ENCODE measurements around the gene LSS. TPM values are rescaled to one million over a fixed set of nuclear protein-coding genes. Genes with fewer than 3 reads are reported as not detected.

Gene LSS
- total and polyA plus RNA-seq, 2 of the 4 experiments (the other 2 are of a cell fraction): 43.4 to 58.1 TPM

DNA sequence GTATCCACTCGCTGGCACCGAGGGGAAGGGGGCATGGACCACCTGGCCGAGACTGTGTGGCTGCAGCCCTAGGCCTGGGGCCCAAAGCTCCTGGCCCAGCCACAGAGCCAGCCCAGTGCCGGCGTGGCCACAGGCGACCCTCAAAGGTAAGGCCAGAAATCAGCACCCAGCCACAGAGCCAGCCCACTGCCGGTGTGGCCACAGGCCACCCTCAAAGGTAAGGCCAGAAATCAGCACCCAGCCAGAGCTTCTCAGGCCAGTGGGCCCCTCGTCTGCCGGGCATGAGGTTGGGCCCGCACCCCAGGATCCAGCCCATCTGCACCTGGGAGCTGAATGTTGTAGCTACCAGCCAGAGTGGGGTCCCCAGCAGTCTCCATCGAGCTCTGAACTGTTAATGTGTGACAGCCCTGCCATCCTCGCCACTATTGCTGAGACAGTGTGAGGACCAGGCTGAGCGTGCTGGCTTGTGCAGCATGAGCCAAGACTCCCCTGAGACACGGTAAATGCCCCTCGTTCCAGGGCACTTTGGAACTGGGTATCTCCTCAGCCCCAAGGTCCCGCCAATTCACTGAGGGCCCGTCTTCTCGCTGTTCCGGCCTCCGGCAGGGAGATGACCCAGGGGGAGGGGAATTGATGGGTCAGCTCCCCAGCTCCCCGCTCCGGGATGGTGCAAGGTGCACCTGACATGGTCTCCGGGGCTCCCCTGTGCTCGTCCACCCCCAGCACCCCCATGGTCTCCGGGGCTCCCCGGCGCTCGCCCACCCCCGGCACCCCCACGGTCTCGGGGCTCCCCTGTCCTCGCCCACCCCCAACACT lies 68.5 kb downstream of the LSS start:
- H2BK20ac ChIP-seq (ENCODE audit: low read depth, low read length): no peak overlapping the region
- no peaks in the 10 kb centered on the region for H4K20me1 ChIP-seq (ENCODE audit: insufficient read depth, low read length)
- no peak overlapping the region for H3K27ac ChIP-seq (ENCODE audit: insufficient read depth, low read length)
- H3K4me2 ChIP-seq (ENCODE audit: low read depth, low read length): no peak overlapping the region
- no peak overlapping the region for H2BK5ac ChIP-seq (ENCODE audit: low read depth, low read length, poor library complexity, severe bottlenecking)
- H3K9ac ChIP-seq (ENCODE audit: low read depth, low read length): no peak overlapping the region
- H2AFZ ChIP-seq (replicated peaks; ENCODE audit: low read length, poor library complexity): peak overlapping the region; percentile 32
- ChIA-PET CTCF (no interaction called here), POLR2A (ENCODE audit: unreplicated experiment) (no interaction called here)
- no peak overlapping the region for H4K8ac ChIP-seq (ENCODE audit: low read depth in 2 of 2, low read length in 2 of 2)
- H2BK15ac ChIP-seq (ENCODE audit: low read depth, low read length): no peak overlapping the region
- H3K4ac ChIP-seq (ENCODE audit: low read depth, low read length): no peak overlapping the region
- no peak overlapping the region for H2BK120ac ChIP-seq (ENCODE audit: low read depth, low read length)
- H3K18ac ChIP-seq (ENCODE audit: low read depth, low read length): no peak overlapping the region
- no peak overlapping the region for H3K4me3 ChIP-seq (ENCODE audit: insufficient read depth, low read depth, low read length)
- ATAC-seq (ENCODE audit: low read depth) (no peak), DNase-seq (no peak)
- 92% methylated on average over 16 of the region's 32 CpGs; no CpG with 5 or more reads in 1 of the 2 experiments for WGBS, 2 experiments (ENCODE audit: extremely low coverage in 2 of 2, insufficient read length in 1 of 2)
- H3K36me3 ChIP-seq (ENCODE audit: control insufficient read depth, insufficient read depth, low read length): peaks cover 5% of the 10 kb centered on the region
- 0 out of 2 replicates have a peak, but pooled peaks cover 3% of the 10 kb centered on the region for H3K9me1 ChIP-seq (ENCODE audit: insufficient read depth, low read length)
- TF ChIP-seq RCOR1 (IDR thresholded peaks at IDR 0.05; ENCODE audit: insufficient replicate concordance, low read length) (no peak), MAZ (IDR thresholded peaks at IDR 0.05; ENCODE audit: borderline replicate concordance, low read depth, low read length) (no peak), NFE2L2 (IDR thresholded peaks at IDR 0.05; ENCODE audit: low read depth, low read length) (no peak), ELK1 (IDR thresholded peaks at IDR 0.05; ENCODE audit: borderline replicate concordance, low read depth, low read length) (no peak)
- no peak overlapping the region for H3K56ac ChIP-seq (ENCODE audit: extremely low read depth, insufficient read depth, low read length)
- peaks cover 2% of the 10 kb centered on the region; the same call in 1 of the 2 replicates for H3K9me3 ChIP-seq (ENCODE audit: control insufficient read depth, insufficient read depth, low read length)
- H2AK9ac ChIP-seq (replicated peaks; ENCODE audit: low read depth, low read length, poor library complexity): no peak overlapping the region
- H4K91ac ChIP-seq (ENCODE audit: insufficient read depth, low read depth, low read length): no peak overlapping the region
- intact Hi-C loops (cut with micrococcal nuclease) (no loop called here), dilution Hi-C loops (cut with HindIII; ENCODE audit: low sequenced_read_pairs, unreplicated experiment) (no loop called here), in situ Hi-C loops (cut with MboI; ENCODE audit: low sequenced_read_pairs) (no loop called here)
- H3K14ac ChIP-seq (replicated peaks; ENCODE audit: low read depth, low read length): no peak overlapping the region
- no peak overlapping the region for H3K23ac ChIP-seq (ENCODE audit: low read depth, low read length)
- no TSS peak for BruUV-seq (replicated peaks)
- H3K27me3 ChIP-seq (ENCODE audit: control insufficient read depth, insufficient read depth, low read length): no peaks in the 10 kb centered on the region
- no peaks in the 10 kb centered on the region for H3K79me1 ChIP-seq (ENCODE audit: low read depth in 1 of 2, low read length in 2 of 2)
- H2AK5ac ChIP-seq (ENCODE audit: low read depth, low read length): no peak overlapping the region
- no peaks in the 10 kb centered on the region for H3K4me1 ChIP-seq (ENCODE audit: control insufficient read depth, insufficient read depth, low read length)
- no peak overlapping the region for H4K5ac ChIP-seq (ENCODE audit: low read depth, low read length)
